ENCODE results near the gene FCGBP. TPM values are rescaled to one million over a fixed set of nuclear protein-coding genes. Genes with fewer than 3 reads are reported as not detected.

FCGBP gene
- total RNA-seq, 4 donors from 2014 or later, result 17.4 to 122 (median 72.1) TPM

DNA sequence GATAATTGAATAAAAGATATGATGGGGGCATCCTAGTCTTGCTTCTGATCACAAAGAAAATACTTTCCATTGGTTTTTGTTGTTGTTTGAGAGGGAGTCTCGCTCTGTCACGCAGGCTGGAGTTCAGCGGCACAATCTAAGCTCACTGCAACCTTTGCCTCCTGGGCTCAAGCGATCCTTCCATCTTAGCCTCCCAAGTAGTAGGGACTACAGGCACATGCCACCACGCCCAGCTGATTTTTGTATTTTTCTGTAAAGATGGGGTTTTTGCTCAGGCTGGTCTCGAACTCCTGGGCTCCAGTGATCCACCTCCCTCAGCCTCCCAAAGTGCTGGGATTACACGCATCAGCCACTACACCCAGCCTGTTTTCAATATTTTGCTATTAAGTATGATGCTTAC lies 19.5 kb upstream of the FCGBP start:
- H3K9me3 ChIP-seq, result no peaks in the 10 kb centered on the region
- no peak for TF ChIP-seq POLR2A (IDR thresholded peaks at IDR 0.05)
- no peak for TF ChIP-seq EP300 (IDR thresholded peaks at IDR 0.05)
- TF ChIP-seq, protein P1, sequence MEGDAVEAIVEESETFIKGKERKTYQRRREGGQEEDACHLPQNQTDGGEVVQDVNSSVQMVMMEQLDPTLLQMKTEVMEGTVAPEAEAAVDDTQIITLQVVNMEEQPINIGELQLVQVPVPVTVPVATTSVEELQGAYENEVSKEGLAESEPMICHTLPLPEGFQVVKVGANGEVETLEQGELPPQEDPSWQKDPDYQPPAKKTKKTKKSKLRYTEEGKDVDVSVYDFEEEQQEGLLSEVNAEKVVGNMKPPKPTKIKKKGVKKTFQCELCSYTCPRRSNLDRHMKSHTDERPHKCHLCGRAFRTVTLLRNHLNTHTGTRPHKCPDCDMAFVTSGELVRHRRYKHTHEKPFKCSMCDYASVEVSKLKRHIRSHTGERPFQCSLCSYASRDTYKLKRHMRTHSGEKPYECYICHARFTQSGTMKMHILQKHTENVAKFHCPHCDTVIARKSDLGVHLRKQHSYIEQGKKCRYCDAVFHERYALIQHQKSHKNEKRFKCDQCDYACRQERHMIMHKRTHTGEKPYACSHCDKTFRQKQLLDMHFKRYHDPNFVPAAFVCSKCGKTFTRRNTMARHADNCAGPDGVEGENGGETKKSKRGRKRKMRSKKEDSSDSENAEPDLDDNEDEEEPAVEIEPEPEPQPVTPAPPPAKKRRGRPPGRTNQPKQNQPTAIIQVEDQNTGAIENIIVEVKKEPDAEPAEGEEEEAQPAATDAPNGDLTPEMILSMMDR (IDR thresholded peaks at IDR 0.05), result no peak

DNA sequence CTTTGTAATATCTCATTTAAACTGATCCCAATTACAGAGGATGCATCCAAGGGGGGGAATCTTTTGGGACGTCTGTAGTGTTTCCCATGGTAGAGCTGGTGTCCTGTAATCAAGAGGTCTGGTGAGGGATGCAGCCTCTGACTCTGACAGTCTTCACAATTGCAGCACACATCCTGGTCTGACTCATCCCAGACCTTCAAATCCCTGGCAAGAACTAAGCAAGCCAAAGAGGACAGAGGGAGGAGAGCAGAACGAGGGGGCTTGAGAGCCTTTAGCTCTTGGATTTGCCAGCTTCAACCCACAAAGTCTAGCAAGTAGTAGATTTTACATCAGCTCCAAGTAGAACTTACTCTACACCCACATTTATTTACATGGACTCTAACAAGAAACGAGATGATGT lies 17.3 kb upstream of the FCGBP start:
- WGBS, 2 donors, result 34 to 47% methylated on average over 3 of the region's 3 CpGs
- DNase-seq (ENCODE audit: low spot score in 2 of 2), result no peak
- Histone ChIP-seq H3K27ac (no peak overlapping the region), H3K4me3 (no peak overlapping the region), H3K4me1 (peaks cover 0 to 8% (median 0%) of the 10 kb centered on the region in 4 donors), H3K9me3 (no peaks in the 10 kb centered on the region), H3K27me3 (no peaks in the 10 kb centered on the region), H3K36me3 (no peaks in the 10 kb centered on the region)
- TF ChIP-seq, protein P1 (IDR thresholded peaks at IDR 0.05), result no peak
- no peak for TF ChIP-seq EP300 (IDR thresholded peaks at IDR 0.05)
- TF ChIP-seq POLR2A (IDR thresholded peaks at IDR 0.05), result no peak

More for the DNA sequence above, 19.5 kb upstream of the FCGBP start:
- H3K4me3 ChIP-seq, result no peak overlapping the region
- no peak for DNase-seq (ENCODE audit: low spot score in 2 of 2)
- 84 to 93% methylated on average over 7 of the region's 7 CpGs for WGBS, 2 donors
- no peaks in the 10 kb centered on the region for H3K36me3 ChIP-seq
- H3K4me1 ChIP-seq, result peaks cover 0 to 8% (median 0%) of the 10 kb centered on the region in 4 donors
- no peak overlapping the region for H3K27ac ChIP-seq
- no peaks in the 10 kb centered on the region for H3K27me3 ChIP-seq

DNA sequence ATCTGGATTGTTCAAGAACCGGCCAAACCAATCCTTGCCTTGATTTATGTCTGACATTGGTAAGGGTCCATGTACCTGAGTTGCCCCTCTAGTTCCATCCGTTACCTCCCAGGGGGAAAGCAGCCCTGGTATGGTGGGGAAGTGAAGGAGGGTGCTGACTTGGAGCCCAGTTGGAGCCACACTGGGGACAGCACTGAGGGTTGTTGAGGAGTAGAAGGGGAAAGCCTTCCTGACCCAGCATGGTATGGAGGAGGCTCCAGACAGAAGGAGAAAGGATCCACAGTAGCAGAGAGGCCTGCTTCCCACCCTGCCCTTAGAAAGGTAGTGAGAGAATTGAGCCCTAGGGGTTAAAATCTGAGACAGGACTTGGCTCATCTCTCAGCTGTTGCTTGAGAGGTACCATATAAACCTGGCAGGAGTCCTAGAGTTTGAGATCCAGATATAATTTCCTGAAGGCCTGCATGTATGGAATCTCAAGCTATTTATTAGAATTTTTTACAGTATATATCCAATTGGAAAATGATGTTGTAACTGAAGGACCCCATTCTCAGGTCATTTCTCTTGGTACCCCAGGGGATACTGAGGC lies 16.7 kb upstream of the FCGBP start:
- H3K36me3 ChIP-seq, result no peaks in the 10 kb centered on the region
- 70 to 83% methylated on average over 2 of the region's 2 CpGs for WGBS, 2 donors
- no peak for TF ChIP-seq POLR2A (IDR thresholded peaks at IDR 0.05)

DNA sequence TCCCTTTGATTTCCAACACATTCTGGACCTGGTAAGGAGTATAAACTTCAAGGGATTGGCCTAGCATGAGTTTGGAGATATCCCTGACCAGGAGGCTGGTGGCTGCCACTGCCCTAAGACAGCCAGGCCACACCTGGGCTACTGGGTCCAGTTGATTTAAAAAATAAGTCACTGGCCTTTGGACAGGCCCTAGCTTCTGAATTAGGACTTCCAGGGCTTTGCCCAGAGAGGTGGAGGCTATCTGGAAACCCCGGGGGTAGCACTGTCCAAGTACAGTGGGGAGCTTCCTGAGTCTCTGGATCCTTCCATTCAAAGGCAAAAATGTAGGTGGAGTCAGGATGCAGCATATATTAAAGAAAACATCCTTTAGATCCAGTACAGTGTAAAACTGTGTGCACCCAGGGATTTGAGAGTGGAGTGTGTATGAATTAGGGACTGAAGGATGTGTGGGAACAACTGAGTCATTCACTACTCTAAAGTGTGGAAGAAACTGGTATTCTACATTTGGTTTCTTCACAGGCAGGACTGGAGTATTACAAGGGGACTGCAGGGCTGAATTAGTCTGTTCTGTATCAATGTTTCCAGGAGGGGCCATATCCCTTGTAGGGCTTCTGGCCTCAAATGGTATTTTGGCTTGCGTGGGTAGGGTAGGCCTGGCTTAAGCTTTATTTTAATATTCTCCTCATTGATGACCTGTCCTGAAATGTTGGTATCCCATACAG lies 14.8 kb upstream of the FCGBP start:
- Histone ChIP-seq H3K4me1 (peaks cover 0 to 8% (median under 1%) of the 10 kb centered on the region in 4 donors), H3K4me3 (no peak overlapping the region), H3K27ac (no peak overlapping the region), H3K36me3 (no peaks in the 10 kb centered on the region), H3K27me3 (no peaks in the 10 kb centered on the region), H3K9me3 (no peaks in the 10 kb centered on the region)
- no peak for TF ChIP-seq EP300 (IDR thresholded peaks at IDR 0.05)
- TF ChIP-seq, protein P1 (IDR thresholded peaks at IDR 0.05), result no peak
- no peak for TF ChIP-seq POLR2A (IDR thresholded peaks at IDR 0.05)
- 77 to 82% methylated on average over 2 of the region's 2 CpGs for WGBS, 2 donors
- DNase-seq (ENCODE audit: low spot score in 2 of 2), result no peak

More for the DNA sequence above, 16.7 kb upstream of the FCGBP start:
- H3K4me1 ChIP-seq, result peaks cover 0 to 8% (median 0%) of the 10 kb centered on the region in 4 donors
- H3K9me3 ChIP-seq, result no peaks in the 10 kb centered on the region
- H3K4me3 ChIP-seq, result no peak overlapping the region
- no peak overlapping the region for H3K27ac ChIP-seq
- H3K27me3 ChIP-seq, result no peaks in the 10 kb centered on the region
- no peak for DNase-seq (ENCODE audit: low spot score in 2 of 2)

DNA sequence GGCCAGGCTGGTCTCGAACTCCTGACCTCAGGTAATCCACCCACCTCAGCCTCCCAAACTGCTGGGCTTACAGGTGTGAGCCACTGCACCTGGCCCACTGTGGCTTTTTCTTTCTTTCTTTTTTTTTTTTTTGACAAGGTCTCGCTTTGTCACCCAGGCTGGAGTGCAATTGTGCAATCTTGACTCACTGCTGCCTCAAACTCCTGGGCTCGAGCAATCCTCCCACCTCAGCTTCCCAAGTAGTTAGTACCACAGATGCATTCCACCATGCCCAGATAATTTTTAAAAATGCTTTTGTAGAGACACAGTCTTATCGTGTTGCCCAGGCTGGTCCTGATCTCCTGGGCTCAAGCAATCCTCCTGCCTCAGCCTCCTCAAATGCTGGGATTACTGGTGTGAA lies 12.1 kb upstream of the FCGBP start:
- H3K4me1 ChIP-seq, result peaks cover 0 to 9% (median 2%) of the 10 kb centered on the region in 4 donors
- no peak overlapping the region for H3K27ac ChIP-seq
- 78 to 87% methylated on average over 4 of the region's 4 CpGs for WGBS, 2 donors
- no peaks in the 10 kb centered on the region for H3K36me3 ChIP-seq
- no peaks in the 10 kb centered on the region for H3K27me3 ChIP-seq
- no peak for DNase-seq (ENCODE audit: low spot score in 2 of 2)
- no peak overlapping the region for H3K4me3 ChIP-seq
- peaks cover 0 to 4% (median 0%) of the 10 kb centered on the region in 4 donors for H3K9me3 ChIP-seq
- TF ChIP-seq EP300 (IDR thresholded peaks at IDR 0.05) (no peak), POLR2A (IDR thresholded peaks at IDR 0.05) (no peak)
- TF ChIP-seq, protein P1 (IDR thresholded peaks at IDR 0.05), result no peak
